ENCODE measurements around the gene IQCK.
"Not testable (repeated sequence)": the region's sequence is repeated elsewhere in the genome, so short reads cannot be mapped to it uniquely, and the experiment has no call there.

Gene IQCK, protein sequence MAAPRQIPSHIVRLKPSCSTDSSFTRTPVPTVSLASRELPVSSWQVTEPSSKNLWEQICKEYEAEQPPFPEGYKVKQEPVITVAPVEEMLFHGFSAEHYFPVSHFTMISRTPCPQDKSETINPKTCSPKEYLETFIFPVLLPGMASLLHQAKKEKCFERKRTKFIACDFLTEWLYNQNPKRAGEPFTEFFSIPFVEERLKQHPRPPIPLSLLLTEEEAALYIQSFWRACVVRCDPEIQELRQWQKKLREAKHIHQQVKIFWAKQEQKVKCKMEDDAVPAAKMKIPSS

GRCh38 chr16:19717741-19718623 lies at the start of gene IQCK, which contains the start of gene KNOP1:
Gene IQCK, plus strand, starts transcription at chr16:19718271. Its CDS starts 36 bp downstream, at chr16:19718307.
Gene KNOP1, minus strand, starts transcription at chr16:19718227. Its CDS starts 3,192 bp downstream, at chr16:19715035.
- DNase-seq: peak; percentile 78

DNA sequence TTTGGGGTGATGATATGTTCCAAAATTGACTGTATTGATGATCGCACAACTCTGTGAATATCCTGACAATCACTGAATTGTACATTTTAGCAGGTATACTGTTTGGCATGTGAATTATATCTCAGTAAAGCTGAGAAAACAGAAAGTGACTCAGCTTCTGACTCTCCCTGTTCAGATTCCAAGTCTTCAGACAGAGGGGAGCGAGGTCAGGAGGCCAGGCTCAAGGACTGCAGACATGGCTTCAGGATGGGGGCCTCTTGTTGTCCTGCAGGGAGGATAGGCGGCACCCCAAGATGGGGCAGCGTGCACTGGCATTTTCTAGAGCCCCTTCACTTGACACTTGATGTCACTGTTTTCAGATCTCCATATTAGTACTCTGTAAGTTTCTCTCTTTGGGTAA lies 45.7 kb upstream of the IQCK start:
- no peak for DNase-seq

DNA sequence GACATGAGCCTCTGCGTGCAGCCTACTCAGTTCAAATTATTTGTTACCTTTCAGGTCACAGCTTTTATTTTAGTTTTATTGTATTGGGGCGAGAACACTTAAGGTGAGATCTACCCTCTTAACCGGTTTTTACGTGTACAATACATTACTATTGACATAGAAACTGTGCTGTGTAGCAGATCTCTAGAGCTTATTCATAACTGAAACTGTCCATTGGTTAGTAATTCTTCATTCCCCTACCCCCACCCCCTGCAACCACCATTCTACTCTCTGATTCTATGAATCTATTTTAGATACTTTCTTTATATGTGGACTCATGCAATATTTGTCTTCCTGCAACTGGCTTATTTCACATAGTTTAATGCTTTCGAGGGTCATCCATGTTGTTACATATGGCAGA lies 43.6 kb upstream of the IQCK start:
- no peak for DNase-seq

DNA sequence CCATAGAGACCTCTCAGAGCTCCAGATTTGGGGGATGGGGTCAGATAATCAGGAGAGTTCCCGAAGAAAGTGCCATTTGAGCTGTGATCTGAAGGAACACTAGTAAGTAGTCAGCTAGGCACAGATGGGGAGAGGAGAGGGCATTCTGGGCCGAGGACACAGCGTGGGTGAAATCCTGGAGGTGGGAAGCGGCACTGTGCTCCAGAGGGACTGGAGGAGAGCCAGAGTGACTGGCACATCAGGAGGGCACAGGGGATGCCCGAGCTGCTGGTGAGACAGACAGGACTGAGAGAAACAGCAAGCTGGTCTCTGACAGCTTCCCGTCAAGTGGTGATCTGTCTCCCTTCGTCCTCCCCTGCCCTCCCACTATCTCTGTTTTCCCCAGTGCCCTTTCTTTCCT lies 40.7 kb upstream of the IQCK start:
- no peak for DNase-seq

DNA sequence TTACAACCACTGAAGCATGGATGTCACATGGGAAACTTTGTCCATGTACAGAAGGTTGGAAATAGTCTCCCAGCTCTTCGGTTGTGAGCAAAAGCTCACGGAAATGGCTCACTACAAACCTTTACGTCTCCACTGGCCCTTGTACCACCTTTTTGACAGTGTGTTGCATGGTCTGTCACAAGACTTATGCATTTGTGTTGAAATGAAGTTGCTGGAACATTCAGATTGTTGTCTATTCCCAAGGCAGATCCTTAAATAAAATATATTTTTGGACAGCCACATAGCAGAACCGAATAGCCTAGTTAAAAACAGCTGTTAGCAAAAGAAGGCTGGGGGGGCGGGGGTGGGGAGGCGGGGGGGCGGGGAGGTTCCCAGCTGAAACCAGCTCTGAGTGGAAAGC lies 39.3 kb upstream of the IQCK start:
- no peak for DNase-seq

DNA sequence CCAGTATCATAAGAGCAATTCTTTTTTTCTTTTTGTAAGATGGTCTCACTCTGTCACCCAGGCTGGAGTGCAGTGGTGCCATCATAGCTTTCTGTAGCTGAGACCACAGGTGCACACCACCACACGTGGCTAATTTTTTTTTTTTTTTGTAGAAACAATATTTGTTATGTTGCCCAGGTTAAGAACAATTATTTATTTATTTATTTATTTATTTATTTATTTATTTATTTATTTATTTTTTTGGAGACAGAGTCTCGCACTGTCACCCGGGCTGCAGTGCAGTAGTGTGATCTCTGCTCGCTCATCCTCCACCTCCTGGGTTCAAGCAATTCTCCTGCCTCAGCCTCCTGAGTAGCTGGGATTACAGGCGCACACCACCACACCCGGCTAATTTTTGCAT lies 38.8 kb upstream of the IQCK start:
- not testable (repeated sequence) for DNase-seq

- no peak for DNase-seq
These were observed 37.2 kb upstream of the IQCK start for GRCh38 chr16:19680881-19681340.

DNA sequence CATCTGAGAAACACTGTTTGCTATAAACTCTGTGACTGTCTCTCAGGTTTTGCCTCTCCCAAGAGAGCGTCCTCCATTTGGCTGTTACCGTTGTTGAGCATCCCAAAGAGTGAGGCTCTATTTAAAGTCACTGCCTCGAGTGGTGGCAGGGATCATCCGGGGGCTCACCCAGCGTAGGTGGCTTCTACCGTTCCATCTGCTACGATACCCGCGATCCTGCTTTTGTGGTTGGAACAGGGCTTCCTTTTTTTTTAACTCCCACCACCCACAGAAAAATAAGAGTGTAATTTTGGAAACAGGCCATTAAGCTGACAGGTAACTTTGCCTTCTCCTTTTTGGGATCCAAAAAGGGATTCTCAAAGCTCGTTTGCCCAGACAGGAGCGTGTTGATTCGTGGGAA lies 36.4 kb upstream of the IQCK start:
- no peak for DNase-seq

DNA sequence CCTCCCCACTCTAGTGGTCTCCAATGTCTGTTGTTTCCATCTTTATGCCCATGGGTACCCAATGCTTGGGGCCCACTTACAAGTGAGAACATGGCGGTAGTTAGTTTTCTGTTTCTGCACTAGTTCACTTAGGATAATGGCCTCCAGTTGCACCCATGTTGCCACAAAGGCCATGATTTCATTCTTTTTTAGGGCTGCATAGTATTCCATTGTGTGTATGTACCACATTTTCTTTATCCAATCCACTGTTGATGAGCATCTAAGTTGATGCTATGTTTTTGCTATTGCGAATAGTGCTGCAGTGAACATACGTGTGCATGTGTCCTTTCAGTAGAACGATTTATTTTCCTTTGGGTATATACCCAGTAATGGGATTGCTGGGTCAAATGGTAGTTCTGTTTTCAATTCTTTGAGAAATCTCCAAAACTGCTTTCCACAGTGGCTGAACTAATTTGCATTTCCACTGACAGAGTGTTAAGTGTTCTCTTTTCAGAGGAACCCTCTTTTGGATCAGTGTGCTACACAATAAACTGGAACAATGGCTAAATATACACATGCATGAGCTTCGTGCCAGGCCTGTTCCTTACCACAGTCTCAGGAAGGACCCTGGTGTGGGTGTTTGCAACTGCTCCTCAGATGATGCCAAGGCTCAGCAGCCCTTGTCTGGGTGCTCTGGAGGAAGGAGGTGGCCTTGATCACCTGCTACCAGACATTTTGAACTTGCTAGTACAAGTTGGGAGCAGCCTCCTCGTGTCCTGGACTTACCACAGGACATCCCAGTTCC lies 34.4 kb upstream of the IQCK start:
- DNase-seq: no peak

DNA sequence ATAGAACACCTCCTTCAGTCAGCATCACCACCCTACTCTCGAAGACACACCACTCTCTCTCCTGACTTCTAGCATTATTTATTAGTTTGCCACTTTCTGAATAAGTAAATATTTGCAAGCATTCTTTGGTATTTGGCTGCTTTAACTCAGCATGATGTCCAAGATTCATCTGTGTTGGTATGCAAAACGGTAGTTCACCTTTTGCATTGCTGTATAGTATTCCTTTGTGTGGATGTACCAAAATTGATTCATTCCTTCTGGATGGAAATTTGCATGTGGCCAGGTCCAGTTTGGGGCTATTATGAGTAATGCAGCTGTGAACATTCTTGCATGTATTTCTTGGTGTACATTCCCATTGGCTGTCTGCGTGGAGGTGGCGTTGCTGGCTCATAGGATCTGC lies 32.9 kb upstream of the IQCK start:
- DNase-seq: no peak

- DNase-seq: no peak
These were observed 30.8 kb upstream of the IQCK start for GRCh38 chr16:19687279-19687678.

DNA sequence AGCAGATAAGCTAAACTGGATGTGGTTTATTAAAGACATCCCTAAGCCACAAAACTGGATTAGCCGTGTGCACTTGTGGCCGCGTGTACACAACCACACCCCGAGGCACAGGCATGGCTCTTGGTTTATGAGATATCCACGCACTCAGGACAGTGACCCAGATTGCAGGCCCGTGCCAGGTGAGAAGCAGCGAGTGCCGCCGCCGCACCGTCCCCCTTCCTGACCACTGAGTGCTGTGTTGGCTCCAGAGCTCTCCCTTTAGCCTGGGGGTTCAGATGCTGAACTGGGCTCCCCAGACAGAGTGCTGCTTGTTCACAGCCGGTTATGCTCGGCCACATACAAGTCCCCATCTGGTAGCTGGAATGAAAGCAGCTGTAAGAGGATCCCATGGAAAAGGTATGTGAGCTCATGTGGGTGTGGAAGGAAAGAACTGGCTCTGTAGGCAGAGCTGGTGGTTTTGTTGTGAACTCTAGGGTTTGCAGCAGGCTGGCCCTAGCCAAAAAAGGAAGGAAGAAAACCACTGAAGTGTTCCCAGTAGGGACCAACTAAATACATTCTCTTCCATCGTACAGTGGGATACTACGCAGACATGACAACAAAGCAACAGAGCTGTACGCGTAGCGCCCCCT lies 29.6 kb upstream of the IQCK start:
- DNase-seq: no peak

DNA sequence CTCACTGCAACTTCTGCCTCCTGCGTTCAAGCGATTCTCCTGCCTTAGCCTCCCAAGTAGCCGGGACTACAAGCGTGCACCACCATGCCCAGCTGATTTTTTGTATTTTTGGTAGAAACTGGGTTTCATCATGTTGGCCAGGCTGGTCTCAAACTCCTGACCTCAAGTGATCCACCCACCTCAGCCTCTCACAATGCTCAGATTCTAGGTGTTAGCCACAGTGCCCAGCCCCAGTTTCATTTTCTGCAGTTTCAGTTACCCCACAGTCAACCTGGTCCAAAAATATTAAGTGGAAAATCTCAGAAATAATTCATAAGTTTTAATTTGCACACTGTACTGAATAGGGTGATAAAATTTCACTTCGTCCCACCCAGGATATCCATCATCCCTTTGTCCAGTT lies 28.7 kb upstream of the IQCK start:
- no peak for DNase-seq

- no peak for DNase-seq
These were observed 27.9 kb upstream of the IQCK start for GRCh38 chr16:19690196-19690595.

DNA sequence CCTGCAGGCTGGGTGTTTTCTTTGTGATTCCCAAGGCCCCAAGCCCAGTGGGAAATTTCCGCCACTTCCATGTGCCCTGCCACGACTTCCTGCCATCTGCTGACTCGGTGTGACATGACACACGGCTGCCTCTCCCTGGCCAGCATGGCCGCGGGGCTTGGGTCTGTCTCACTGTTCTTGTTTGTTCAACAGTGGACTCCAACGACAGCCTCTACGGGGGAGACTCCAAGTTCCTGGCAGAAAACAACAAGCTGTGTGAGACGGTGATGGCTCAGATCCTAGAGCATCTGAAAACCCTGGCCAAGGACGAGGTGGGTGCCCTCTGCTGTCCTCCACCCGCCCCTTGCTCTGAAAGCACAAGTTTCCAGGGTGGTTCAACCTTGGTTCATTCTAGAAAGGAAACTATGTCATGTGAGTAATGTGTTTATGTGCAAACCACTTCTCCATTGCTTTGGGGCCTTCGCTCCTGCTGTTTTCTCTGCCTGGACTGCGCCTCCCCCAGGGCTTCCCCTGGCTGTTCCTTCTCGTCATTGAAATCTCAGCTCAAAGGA lies 26.8 kb upstream of the IQCK start:
- DNase-seq: no peak

DNA sequence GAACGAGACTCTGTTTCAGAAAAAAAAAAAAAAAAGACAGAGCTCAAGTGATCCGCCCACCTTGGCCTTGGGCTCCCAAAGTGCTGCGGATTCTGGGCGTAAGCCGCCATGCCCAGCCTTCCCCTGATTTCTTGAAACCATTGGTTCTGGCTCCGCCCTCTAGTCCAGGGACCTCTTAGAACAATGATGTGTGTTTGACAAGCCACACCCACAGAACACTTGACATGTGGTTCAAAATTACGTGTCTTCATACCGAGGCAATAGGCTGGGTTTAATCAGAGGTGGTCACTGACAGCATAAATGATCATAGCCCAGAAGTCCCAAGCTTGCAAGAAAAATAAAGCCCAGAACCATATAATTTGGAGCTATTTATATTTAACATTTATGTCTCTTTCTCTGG lies 23.1 kb upstream of the IQCK start:
- no peak for DNase-seq

GRCh38 chr16:19696328-19696727 lies 21.7 kb upstream of the IQCK start:
- DNase-seq: peak; percentile 49

- no peak for DNase-seq
These were observed 21.1 kb upstream of the IQCK start for GRCh38 chr16:19696961-19697360.

- DNase-seq: no peak
These were observed 20.2 kb upstream of the IQCK start for GRCh38 chr16:19697756-19698318.

DNA sequence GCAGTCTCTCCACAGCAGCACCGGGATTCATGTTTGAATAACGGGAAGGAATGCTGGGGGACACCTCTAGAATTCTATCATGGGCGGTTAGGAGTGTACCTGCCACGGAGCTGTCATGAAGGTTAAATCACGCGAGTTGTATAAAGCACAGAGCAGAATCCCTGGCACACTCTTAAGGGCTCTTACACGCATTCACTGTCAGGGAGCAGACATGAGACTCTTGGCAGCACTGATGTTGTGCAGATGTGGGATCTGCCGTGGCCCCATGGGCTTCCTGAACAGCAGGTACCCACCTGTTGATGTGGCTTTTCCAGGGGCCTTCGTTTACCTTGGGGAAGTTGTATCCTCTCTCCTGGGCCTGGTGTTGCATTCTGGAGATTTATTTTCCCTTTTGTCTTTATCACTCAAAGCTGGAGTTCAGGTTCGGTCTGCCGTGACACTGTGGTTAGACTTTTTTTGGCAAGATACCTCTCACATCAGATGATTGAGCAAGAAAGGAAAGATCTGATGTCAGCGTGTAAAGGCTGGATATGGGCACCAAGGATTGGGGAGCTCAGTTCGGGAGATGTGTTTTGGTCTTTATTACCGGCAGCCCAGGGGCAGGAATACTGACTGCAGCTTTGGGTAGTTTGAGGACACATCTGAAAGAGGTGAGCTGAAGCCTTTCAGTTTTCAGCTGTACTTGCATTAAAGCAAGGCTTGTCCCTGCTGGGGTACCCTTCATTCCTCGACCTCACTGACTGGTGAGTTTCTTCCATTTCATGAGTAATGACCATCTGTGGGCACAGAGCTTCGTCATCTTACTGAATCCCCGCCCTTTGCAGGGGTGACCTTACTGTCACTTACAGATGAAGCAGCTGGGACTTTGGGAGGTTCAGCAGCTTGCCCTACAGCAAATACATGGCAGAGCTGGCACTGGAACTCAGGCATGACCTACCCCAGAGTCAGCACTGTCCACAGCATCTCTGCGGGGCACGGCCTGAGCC lies 19.3 kb upstream of the IQCK start:
- no peak for DNase-seq

DNA sequence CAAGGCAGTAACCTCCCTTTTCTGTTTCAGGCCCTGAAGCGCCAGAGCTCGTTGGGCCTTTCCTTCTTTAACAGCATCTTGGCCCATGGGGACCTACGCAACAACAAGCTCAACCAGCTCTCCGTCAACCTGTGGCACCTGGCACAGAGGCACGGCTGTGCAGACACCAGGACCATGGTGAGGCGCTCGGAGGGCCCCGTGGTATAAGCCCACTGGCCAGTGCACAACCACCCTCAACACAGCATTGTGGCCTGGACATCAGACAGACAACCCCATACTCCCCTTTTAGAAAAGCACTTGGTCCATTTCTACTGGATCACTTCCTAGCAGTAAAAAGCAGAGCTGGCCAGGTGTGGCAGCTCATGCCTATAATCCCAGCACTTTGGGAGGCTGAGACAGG lies 18.6 kb upstream of the IQCK start:
- no peak for DNase-seq
